A673 (cell line): ENCODE data around the gene GABRP.

ENCODE experiments used
- CTCF ChIP-seq: fragments of 300-800, 200-600 bp; sonication (generic); conservative IDR thresholded peaks from 2 replicates; pipeline ENCODE4 v1.5.1; 2017; ENCODE audit warnings: low read depth, mild to moderate bottlenecking, antibody characterized with exemption, low read length, moderate library complexity, mixed read lengths
- EZH2 ChIP-seq: fragments of 200-600 bp; sonication (generic); IDR thresholded peaks from 2 replicates; pipeline ENCODE4 v1.6.1; 2017; ENCODE audit warnings: borderline replicate concordance, low read depth, mild to moderate bottlenecking, mixed read lengths, antibody characterized with exemption, low read length; ENCODE audit not compliant: poor library complexity, severe bottlenecking

GRCh38 chr5:170751631-170752030, 31.9 kb upstream of the GABRP start:
- TF ChIP-seq CTCF, result no peak
- no peak for TF ChIP-seq EZH2
